Measurements from ENCODE around the gene CACUL1. TPM values are rescaled to one million over a fixed set of nuclear protein-coding genes. Genes with fewer than 3 reads are reported as not detected.

CACUL1 gene
- total and polyA plus RNA-seq, 4 donors, result 5.3 to 48.7 (median 23.9) TPM

GRCh38 chr10:118732245-118733165 is 22.3 kb downstream of the CACUL1 start:
- intact Hi-C loops (cut with DNase I), result no loop called here
- 89 to 90% methylated on average over 12 of the region's 12 CpGs for WGBS, 2 donors
- peaks cover 0 to 4% of the 10 kb centered on the region in 2 donors for H3K4me1 ChIP-seq (ENCODE audit: control insufficient read depth in 1 of 2, insufficient read depth in 2 of 2, low read length in 2 of 2)
- ATAC-seq (ENCODE audit: low FRiP score) (no peak), DNase-seq (no peak)
- H3K9me3 ChIP-seq (ENCODE audit: control insufficient read depth, low read length), result no peaks in the 10 kb centered on the region
- no peaks in the 10 kb centered on the region for H3K36me3 ChIP-seq (ENCODE audit: control insufficient read depth in 1 of 2, insufficient read depth in 2 of 2, low read length in 1 of 2)
- no peak overlapping the region for H3K4me3 ChIP-seq (ENCODE audit: low read length in 2 of 2)
- H3K27ac ChIP-seq (ENCODE audit: low read depth in 1 of 2, low read length in 2 of 2), result no peak overlapping the region
- no peaks in the 10 kb centered on the region for H3K27me3 ChIP-seq (ENCODE audit: control insufficient read depth in 1 of 2, insufficient read depth in 2 of 2, low read length in 1 of 2)

GRCh38 chr10:118730756-118731456 is 23.9 kb downstream of the CACUL1 start:
- no peaks in the 10 kb centered on the region for H3K27me3 ChIP-seq (ENCODE audit: control insufficient read depth in 1 of 2, insufficient read depth in 2 of 2, low read length in 1 of 2)
- H3K27ac ChIP-seq (ENCODE audit: low read depth in 1 of 2, low read length in 2 of 2), result no peak overlapping the region
- intact Hi-C loops (cut with DNase I), result no loop called here
- no peaks in the 10 kb centered on the region for H3K9me3 ChIP-seq (ENCODE audit: control insufficient read depth, low read length)
- DNase-seq, result no peak
- no peaks in the 10 kb centered on the region for H3K36me3 ChIP-seq (ENCODE audit: control insufficient read depth in 1 of 2, insufficient read depth in 2 of 2, low read length in 1 of 2)
- H3K4me3 ChIP-seq (ENCODE audit: low read length in 2 of 2), result no peak overlapping the region
- peaks cover 0 to 4% of the 10 kb centered on the region in 2 donors for H3K4me1 ChIP-seq (ENCODE audit: control insufficient read depth in 1 of 2, insufficient read depth in 2 of 2, low read length in 2 of 2)
- 71 to 72% methylated on average over 7 of the region's 7 CpGs for WGBS, 2 donors
- ATAC-seq (ENCODE audit: low FRiP score), result no peak

GRCh38 chr10:118729641-118730258 is 25.0 kb downstream of the CACUL1 start:
- H3K4me1 ChIP-seq (ENCODE audit: control insufficient read depth in 1 of 2, insufficient read depth in 2 of 2, low read length in 2 of 2), result peaks cover 0 to 4% of the 10 kb centered on the region in 2 donors
- no peaks in the 10 kb centered on the region for H3K27me3 ChIP-seq (ENCODE audit: control insufficient read depth in 1 of 2, insufficient read depth in 2 of 2, low read length in 1 of 2)
- no peak overlapping the region for H3K27ac ChIP-seq (ENCODE audit: low read depth in 1 of 2, low read length in 2 of 2)
- 66 to 71% methylated on average over 2 of the region's 2 CpGs for WGBS, 2 donors
- no peaks in the 10 kb centered on the region for H3K9me3 ChIP-seq (ENCODE audit: control insufficient read depth, low read length)
- intact Hi-C loops (cut with DNase I), result no loop called here
- H3K36me3 ChIP-seq (ENCODE audit: control insufficient read depth in 1 of 2, insufficient read depth in 2 of 2, low read length in 1 of 2), result no peaks in the 10 kb centered on the region
- ATAC-seq (ENCODE audit: low FRiP score) (peak; percentile 58), DNase-seq (no peak)
- H3K4me3 ChIP-seq (ENCODE audit: low read length in 2 of 2), result no peak overlapping the region

- intact Hi-C loops (cut with DNase I), result no loop called here
- no peaks in the 10 kb centered on the region for H3K9me3 ChIP-seq (ENCODE audit: control insufficient read depth, low read length)
- no peak for DNase-seq
- H3K4me1 ChIP-seq (ENCODE audit: control insufficient read depth in 1 of 2, insufficient read depth in 2 of 2, low read length in 2 of 2), result peaks cover 0 to 4% of the 10 kb centered on the region in 2 donors
- no peak for ATAC-seq (ENCODE audit: low FRiP score)
- no peaks in the 10 kb centered on the region for H3K36me3 ChIP-seq (ENCODE audit: control insufficient read depth in 1 of 2, insufficient read depth in 2 of 2, low read length in 1 of 2)
- no peak overlapping the region for H3K4me3 ChIP-seq (ENCODE audit: low read length in 2 of 2)
- H3K27me3 ChIP-seq (ENCODE audit: control insufficient read depth in 1 of 2, insufficient read depth in 2 of 2, low read length in 1 of 2), result no peaks in the 10 kb centered on the region
- 76 to 79% methylated on average over 3 of the region's 3 CpGs for WGBS, 2 donors
- H3K27ac ChIP-seq (ENCODE audit: low read depth in 1 of 2, low read length in 2 of 2), result no peak overlapping the region
Measured at GRCh38 chr10:118729200-118729599, 25.6 kb downstream of the CACUL1 start.

GRCh38 chr10:118725886-118726500 is 28.8 kb downstream of the CACUL1 start:
- ATAC-seq (ENCODE audit: low FRiP score) (peak; percentile 55), DNase-seq (no peak)
- Histone ChIP-seq H3K27me3 (ENCODE audit: control insufficient read depth in 1 of 2, insufficient read depth in 2 of 2, low read length in 1 of 2) (no peaks in the 10 kb centered on the region), H3K9me3 (ENCODE audit: control insufficient read depth, low read length) (no peaks in the 10 kb centered on the region), H3K4me1 (ENCODE audit: control insufficient read depth in 1 of 2, insufficient read depth in 2 of 2, low read length in 2 of 2) (peaks cover 0 to 2% of the 10 kb centered on the region in 2 donors), H3K27ac (ENCODE audit: low read depth in 1 of 2, low read length in 2 of 2) (no peak overlapping the region), H3K36me3 (ENCODE audit: control insufficient read depth in 1 of 2, insufficient read depth in 2 of 2, low read length in 1 of 2) (no peaks in the 10 kb centered on the region), H3K4me3 (ENCODE audit: low read length in 2 of 2) (no peak overlapping the region)
- WGBS, 2 donors, result 11% methylated on average over 4 of the region's 4 CpGs
- intact Hi-C loops (cut with DNase I), result no loop called here

GRCh38 chr10:118723466-118723865 is 31.3 kb downstream of the CACUL1 start:
- H3K36me3 ChIP-seq (ENCODE audit: control insufficient read depth in 1 of 2, insufficient read depth in 2 of 2, low read length in 1 of 2), result no peaks in the 10 kb centered on the region
- intact Hi-C loops (cut with DNase I), result no loop called here

GRCh38 chr10:118721539-118721876 is 33.3 kb downstream of the CACUL1 start:
- ATAC-seq (ENCODE audit: low FRiP score) (no peak), DNase-seq (no peak)
- H3K4me1 ChIP-seq (ENCODE audit: control insufficient read depth in 1 of 2, insufficient read depth in 2 of 2, low read length in 2 of 2), result no peaks in the 10 kb centered on the region
- no peaks in the 10 kb centered on the region for H3K36me3 ChIP-seq (ENCODE audit: control insufficient read depth in 1 of 2, insufficient read depth in 2 of 2, low read length in 1 of 2)
- no peak overlapping the region for H3K27ac ChIP-seq (ENCODE audit: low read depth in 1 of 2, low read length in 2 of 2)
- no peaks in the 10 kb centered on the region for H3K9me3 ChIP-seq (ENCODE audit: control insufficient read depth, low read length)
- 75% methylated on average over 3 of the region's 3 CpGs for WGBS, 2 donors
- no peak overlapping the region for H3K4me3 ChIP-seq (ENCODE audit: low read length in 2 of 2)
- intact Hi-C loops (cut with DNase I), result loop anchor here (1.0 to 2.0 kb wide), 2 partner anchors 153 kb away; no protein-coding TSS in a partner anchor
- H3K27me3 ChIP-seq (ENCODE audit: control insufficient read depth in 1 of 2, insufficient read depth in 2 of 2, low read length in 1 of 2), result no peaks in the 10 kb centered on the region

More at GRCh38 chr10:118723466-118723865, 31.3 kb downstream of the CACUL1 start:
- Histone ChIP-seq H3K9me3 (ENCODE audit: control insufficient read depth, low read length) (no peaks in the 10 kb centered on the region), H3K4me1 (ENCODE audit: control insufficient read depth in 1 of 2, insufficient read depth in 2 of 2, low read length in 2 of 2) (no peaks in the 10 kb centered on the region), H3K27ac (ENCODE audit: low read depth in 1 of 2, low read length in 2 of 2) (no peak overlapping the region), H3K27me3 (ENCODE audit: control insufficient read depth in 1 of 2, insufficient read depth in 2 of 2, low read length in 1 of 2) (no peaks in the 10 kb centered on the region), H3K4me3 (ENCODE audit: low read length in 2 of 2) (no peak overlapping the region)
- no peak for DNase-seq
- no peak for ATAC-seq (ENCODE audit: low FRiP score)
- WGBS, 2 donors, result 85 to 88% methylated on average over 6 of the region's 6 CpGs

- intact Hi-C loops (cut with DNase I), result loop anchor here (1.0 to 2.0 kb wide), 2 partner anchors 152 to 153 kb away; no protein-coding TSS in a partner anchor
- H3K27ac ChIP-seq (ENCODE audit: low read depth in 1 of 2, low read length in 2 of 2), result no peak overlapping the region
- no peaks in the 10 kb centered on the region for H3K4me1 ChIP-seq (ENCODE audit: control insufficient read depth in 1 of 2, insufficient read depth in 2 of 2, low read length in 2 of 2)
- ATAC-seq (ENCODE audit: low FRiP score) (no peak), DNase-seq (no peak)
- no peak overlapping the region for H3K4me3 ChIP-seq (ENCODE audit: low read length in 2 of 2)
- no peaks in the 10 kb centered on the region for H3K9me3 ChIP-seq (ENCODE audit: control insufficient read depth, low read length)
- WGBS, 2 donors, result 23 to 25% methylated on average over 3 of the region's 3 CpGs
- no peaks in the 10 kb centered on the region for H3K36me3 ChIP-seq (ENCODE audit: control insufficient read depth in 1 of 2, insufficient read depth in 2 of 2, low read length in 1 of 2)
- no peaks in the 10 kb centered on the region for H3K27me3 ChIP-seq (ENCODE audit: control insufficient read depth in 1 of 2, insufficient read depth in 2 of 2, low read length in 1 of 2)
Measured at GRCh38 chr10:118720685-118721538, 33.9 kb downstream of the CACUL1 start.
